CD14-positive monocyte (primary cell): ENCODE measurements around the gene DTNA. TPM values are rescaled to one million over a fixed set of nuclear protein-coding genes. Genes with fewer than 3 reads are reported as not detected.

Experiments
- DNase-seq, 3 donors: peaks; one replicate each; pipeline ENCODE4 v3.0.0-alpha.2; 2011 to 2022
- H2AFZ ChIP-seq: 2 replicates; pipeline ENCODE4 v1.6.0; 2012; ENCODE audit warnings: mild to moderate bottlenecking, low read depth, low read length, inconsistent platforms; ENCODE audit not compliant: insufficient read depth, poor library complexity, severe bottlenecking
- H3K27ac ChIP-seq, 2 donors: 1 replicate in 1 of 2; 2 replicates in 1 of 2; pipeline ENCODE4 v1.5.1; 2012 to 2013; ENCODE audit warnings: low read length in 2 of 2, control low read depth in 1 of 2, inconsistent platforms in 1 of 2, low read depth in 1 of 2, mild to moderate bottlenecking in 1 of 2
- H3K27me3 ChIP-seq, 2 donors: one replicate each; pipeline versions ENCODE4 v1.6.0 to v1.6.1; 2011 to 2013; ENCODE audit warnings: low read length in 2 of 2; ENCODE audit not compliant: control insufficient read depth in 2 of 2, insufficient read depth in 2 of 2
- H3K36me3 ChIP-seq, 2 donors: replicated peaks in 1 of 2; 1 replicate in 1 of 2; 2 replicates in 1 of 2; pipeline versions ENCODE4 v1.5.1 to v1.6.1; 2012 to 2013; ENCODE audit warnings: low read length in 2 of 2, control low read depth in 1 of 2, inconsistent platforms in 1 of 2, mild to moderate bottlenecking in 1 of 2; ENCODE audit not compliant: insufficient read depth in 2 of 2, control insufficient read depth in 1 of 2
- H3K4me1 ChIP-seq, 2 donors: 1 replicate in 1 of 2; 2 replicates in 1 of 2; pipeline versions ENCODE4 v1.5.1 to v1.6.1; 2012 to 2013; ENCODE audit warnings: low read length in 2 of 2, control low read depth in 1 of 2, inconsistent platforms in 1 of 2, mild to moderate bottlenecking in 1 of 2, moderate library complexity in 1 of 2; ENCODE audit not compliant: insufficient read depth in 2 of 2, control insufficient read depth in 1 of 2
- H3K4me2 ChIP-seq: replicated peaks from 2 replicates; pipeline ENCODE3; 2012; ENCODE audit warnings: low read length, moderate library complexity, mild to moderate bottlenecking; ENCODE audit not compliant: poor library complexity, severe bottlenecking; ENCODE audit errors: extremely low read depth
- H3K4me3 ChIP-seq, 3 experiments: fragments of 200-600 bp in 1 of 3; sonication (generic) in 1 of 3; replicated peaks in 1 of 3; 1 replicate in 2 of 3; 2 replicates in 1 of 3; pipeline ENCODE4 v1.5.1; 2011 to 2013; ENCODE audit warnings: low read length in 3 of 3, mild to moderate bottlenecking in 3 of 3, control low read depth in 2 of 3, low read depth in 2 of 3, inconsistent platforms in 1 of 3, moderate library complexity in 1 of 3
- H3K79me2 ChIP-seq: 2 replicates; pipeline ENCODE4 v1.6.0; 2012; ENCODE audit warnings: mild to moderate bottlenecking, control low read depth, inconsistent platforms, low read length, moderate library complexity; ENCODE audit not compliant: insufficient read depth
- H3K9ac ChIP-seq: 2 replicates; pipeline ENCODE4 v1.6.0; 2017; ENCODE audit warnings: low read length, mild to moderate bottlenecking; ENCODE audit not compliant: insufficient read depth, poor library complexity, severe bottlenecking
- H3K9me3 ChIP-seq, 2 donors: replicated peaks in 1 of 2; 1 replicate in 1 of 2; 2 replicates in 1 of 2; pipeline versions ENCODE4 v1.5.1 to v1.6.1; 2012 to 2013; ENCODE audit warnings: low read length in 2 of 2, control low read depth in 1 of 2; ENCODE audit not compliant: control insufficient read depth in 1 of 2, insufficient read depth in 1 of 2
- H4K20me1 ChIP-seq: 2 replicates; pipeline ENCODE4 v1.6.0; 2012; ENCODE audit warnings: mild to moderate bottlenecking, low read length, control low read depth, moderate library complexity; ENCODE audit not compliant: insufficient read depth
- H3K27ac Mint-ChIP-seq, 7 donors: one replicate each; pipeline ENCODE4 v1.8.0; 2020; ENCODE audit warnings: mild to moderate bottlenecking in 7 of 7, mixed read lengths in 7 of 7, moderate library complexity in 6 of 7, inconsistent platforms in 2 of 7
- H3K27me3 Mint-ChIP-seq, 3 donors: one replicate each; pipeline ENCODE4 v1.8.0; 2021 to 2022; ENCODE audit warnings: low read depth in 3 of 3, mild to moderate bottlenecking in 3 of 3, mixed read lengths in 3 of 3, moderate library complexity in 3 of 3, inconsistent platforms in 1 of 3
- H3K36me3 Mint-ChIP-seq, 2 donors: one replicate each; pipeline ENCODE4 v1.8.0; 2020; ENCODE audit warnings: mixed read lengths in 2 of 2, inconsistent platforms in 1 of 2, mild to moderate bottlenecking in 1 of 2
- H3K4me1 Mint-ChIP-seq: one replicate; pipeline ENCODE4 v1.8.0; 2020; ENCODE audit warnings: mild to moderate bottlenecking, mixed read lengths
- H3K4me3 Mint-ChIP-seq, 2 donors: one replicate each; pipeline ENCODE4 v1.8.0; 2020; ENCODE audit warnings: mild to moderate bottlenecking in 2 of 2, mixed read lengths in 2 of 2, moderate library complexity in 1 of 2
- H3K9me3 Mint-ChIP-seq, 7 donors: one replicate each; pipeline ENCODE4 v1.8.0; 2020 to 2022; ENCODE audit warnings: mixed read lengths in 7 of 7, mild to moderate bottlenecking in 6 of 7, moderate library complexity in 6 of 7, inconsistent platforms in 2 of 7
- WGBS: methylation state at CpG from one replicate; pipeline ENCODE4 v1.1.5; 2013; ENCODE audit warnings: missing lambda C conversion rate; ENCODE audit not compliant: insufficient coverage; 5-methylcytosine and 5-hydroxymethylcytosine counted together
- intact Hi-C, 2 donors: fragments of 100-400 bp; cut with micrococcal nuclease; formaldehyde crosslinking; loops; one replicate each; pipeline versions ENCODE4 v1.15.0 to v1.15.1; 2023
- polyA plus RNA-seq, 3 donors: library from polyadenylated mRNA; depleted of rRNA in 1 of 3; unstranded in 2 of 3; stranded (reverse) in 1 of 3; fragments of 300-500 nt in 2 of 3; fragments of >200 nt in 1 of 3; fragmentation: Illumina TruSeq in 2 of 3; gene quantifications; 1 replicate in 2 of 3; 2 replicates in 1 of 3; pipeline ENCODE4 v1.2.3, GENCODE V29; 2012 to 2021
- TF ChIP-seq, protein P1 (sequence below): fragments of 200-600 bp; IDR thresholded peaks from one replicate; pipeline ENCODE4 v1.8.0; 2022; ENCODE audit warnings: antibody characterized with exemption, mild to moderate bottlenecking

DTNA gene
- polyA plus RNA-seq, 3 donors, result 0.53 to 2.3 (median 0.76) TPM

GRCh38 chr18:34816183-34816582 is 106.1 kb downstream of the DTNA start:
- Mint-ChIP-seq H3K4me1 (no peaks in the 10 kb centered on the region), H3K4me3 (no peak overlapping the region), H3K36me3 (no peaks in the 10 kb centered on the region), H3K27me3 (peaks cover 0 to 2% (median 0%) of the 10 kb centered on the region in 3 donors), H3K9me3 (no peaks in the 10 kb centered on the region), H3K27ac (no peak overlapping the region)
- no peak overlapping the region for H2AFZ ChIP-seq
- H3K4me1 ChIP-seq, result no peaks in the 10 kb centered on the region
- no peaks in the 10 kb centered on the region for H3K27me3 ChIP-seq
- no peaks in the 10 kb centered on the region for H3K36me3 ChIP-seq
- H3K79me2 ChIP-seq, result no peaks in the 10 kb centered on the region
- no CpG with 5 or more reads among the region's 6 CpGs for WGBS
- H3K4me2 ChIP-seq, result no peak overlapping the region
- TF ChIP-seq, protein P1, sequence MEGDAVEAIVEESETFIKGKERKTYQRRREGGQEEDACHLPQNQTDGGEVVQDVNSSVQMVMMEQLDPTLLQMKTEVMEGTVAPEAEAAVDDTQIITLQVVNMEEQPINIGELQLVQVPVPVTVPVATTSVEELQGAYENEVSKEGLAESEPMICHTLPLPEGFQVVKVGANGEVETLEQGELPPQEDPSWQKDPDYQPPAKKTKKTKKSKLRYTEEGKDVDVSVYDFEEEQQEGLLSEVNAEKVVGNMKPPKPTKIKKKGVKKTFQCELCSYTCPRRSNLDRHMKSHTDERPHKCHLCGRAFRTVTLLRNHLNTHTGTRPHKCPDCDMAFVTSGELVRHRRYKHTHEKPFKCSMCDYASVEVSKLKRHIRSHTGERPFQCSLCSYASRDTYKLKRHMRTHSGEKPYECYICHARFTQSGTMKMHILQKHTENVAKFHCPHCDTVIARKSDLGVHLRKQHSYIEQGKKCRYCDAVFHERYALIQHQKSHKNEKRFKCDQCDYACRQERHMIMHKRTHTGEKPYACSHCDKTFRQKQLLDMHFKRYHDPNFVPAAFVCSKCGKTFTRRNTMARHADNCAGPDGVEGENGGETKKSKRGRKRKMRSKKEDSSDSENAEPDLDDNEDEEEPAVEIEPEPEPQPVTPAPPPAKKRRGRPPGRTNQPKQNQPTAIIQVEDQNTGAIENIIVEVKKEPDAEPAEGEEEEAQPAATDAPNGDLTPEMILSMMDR, result no peak
- no peak overlapping the region for H3K9ac ChIP-seq
- no peak overlapping the region for H3K27ac ChIP-seq
- H3K9me3 ChIP-seq, result no peaks in the 10 kb centered on the region
- intact Hi-C loops, result no loop called here
- H3K4me3 ChIP-seq, result no peak overlapping the region
- no peaks in the 10 kb centered on the region for H4K20me1 ChIP-seq
- no peak for DNase-seq

GRCh38 chr18:34817636-34818035 is 107.5 kb downstream of the DTNA start:
- WGBS, result no CpG with 5 or more reads among the region's 2 CpGs
- no peak overlapping the region for H3K4me2 ChIP-seq
- H2AFZ ChIP-seq, result no peak overlapping the region
- H3K9me3 ChIP-seq, result no peaks in the 10 kb centered on the region
- no peaks in the 10 kb centered on the region for H3K4me1 ChIP-seq
- no peaks in the 10 kb centered on the region for H3K4me1 Mint-ChIP-seq
- H3K27me3 Mint-ChIP-seq, result peaks cover 0 to 2% (median 0%) of the 10 kb centered on the region in 3 donors
- no peak for DNase-seq
- intact Hi-C loops, result no loop called here
- H3K9me3 Mint-ChIP-seq, result no peaks in the 10 kb centered on the region
- no peak overlapping the region for H3K4me3 Mint-ChIP-seq
- TF ChIP-seq, protein P1, result no peak
- no peaks in the 10 kb centered on the region for H3K79me2 ChIP-seq
- H3K27ac ChIP-seq, result no peak overlapping the region
- no peak overlapping the region for H3K9ac ChIP-seq
- H4K20me1 ChIP-seq, result no peaks in the 10 kb centered on the region
- H3K36me3 Mint-ChIP-seq, result peaks cover 0 to 2% of the 10 kb centered on the region in 2 donors
- H3K27ac Mint-ChIP-seq, result no peak overlapping the region
- no peak overlapping the region for H3K4me3 ChIP-seq
- H3K36me3 ChIP-seq, result no peaks in the 10 kb centered on the region
- no peaks in the 10 kb centered on the region for H3K27me3 ChIP-seq
